Activated CD8-positive, alpha-beta T cell treated with anti-CD3 and anti-CD28 coated beads for 36 hours (primary cell): Measurements from ENCODE around the gene SERAC1. TPM values are rescaled to one million over a fixed set of nuclear protein-coding genes. Genes with fewer than 3 reads are reported as not detected.
"Not testable (repeated sequence)": the region's sequence is repeated elsewhere in the genome, so short reads cannot be mapped to it uniquely, and the experiment has no call there.

Experiments used
- ATAC-seq: fragments of 200-7000 bp; cut with Tn5 transposase; one replicate; pipeline ENCODE4 v1.10.0; 2021; ENCODE audit warnings: mild to moderate bottlenecking, moderate library complexity
- CTCF ChIA-PET: fragments of 350-600 bp; sonication (Branson Sonifier 250); formaldehyde crosslinking; loops from one replicate; lab custom pipeline; 2021; ENCODE audit warnings: antibody characterized with exemption; lab: Charles Lee
- POLR2A ChIA-PET: fragments of 350-600 bp; sonication (Branson Sonifier 250); formaldehyde crosslinking; loops from one replicate; lab custom pipeline; 2021; ENCODE audit warnings: antibody characterized with exemption; lab: Charles Lee
- DNase-seq: peaks from one replicate; pipeline ENCODE4 v3.0.0-alpha.2; 2020
- H3K27ac Mint-ChIP-seq: one replicate; pipeline ENCODE4 v1.8.0; 2021; ENCODE audit warnings: mild to moderate bottlenecking, mixed read lengths
- H3K27me3 Mint-ChIP-seq: one replicate; pipeline ENCODE4 v1.8.0; 2021; ENCODE audit warnings: mixed read lengths
- H3K36me3 Mint-ChIP-seq: one replicate; pipeline ENCODE4 v1.8.0; 2021; ENCODE audit warnings: low read depth, mixed read lengths
- H3K4me1 Mint-ChIP-seq: one replicate; pipeline ENCODE4 v1.8.0; 2021; ENCODE audit warnings: low read depth, mixed read lengths
- H3K4me3 Mint-ChIP-seq: one replicate; pipeline ENCODE4 v1.8.0; 2021; ENCODE audit warnings: mild to moderate bottlenecking, moderate library complexity, mixed read lengths
- H3K9me3 Mint-ChIP-seq: one replicate; pipeline ENCODE4 v1.8.0; 2021; ENCODE audit warnings: mixed read lengths
- intact Hi-C: fragments of 100-400 bp; cut with micrococcal nuclease; formaldehyde crosslinking; loops from one replicate; pipeline ENCODE4 v1.10.0; 2022
- total RNA-seq, 2 experiments: library from RNA; stranded (reverse); gene quantifications; one replicate each; pipeline ENCODE4 v1.2.3, GENCODE V29; 2021
- TF ChIP-seq, protein P1 (sequence below): fragments of 200-600 bp; IDR thresholded peaks from one replicate; pipeline ENCODE4 v1.8.0; 2022; ENCODE audit warnings: antibody characterized with exemption, mild to moderate bottlenecking

Gene SERAC1
- 1 to 10 TPM; 4.2 to 5.4 TPM for total RNA-seq

DNA sequence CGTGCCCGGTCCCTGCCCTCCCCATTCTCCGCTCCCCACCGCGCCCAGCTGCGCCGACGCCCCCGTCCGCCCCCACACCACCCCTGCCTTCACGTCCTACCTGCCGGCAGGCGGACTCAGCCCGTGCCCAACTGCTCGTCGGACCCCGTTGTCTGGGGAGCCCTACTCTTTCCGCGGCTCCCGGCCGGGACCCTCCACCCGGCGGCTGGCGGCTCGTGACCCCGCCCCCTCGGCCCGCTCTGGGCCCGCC lies at the start of gene SERAC1:
Gene SERAC1, minus strand, starts transcription at position 223 of the 250 bp plus-strand sequence. CDS start 9,899 bp downstream, outside the sequence.
- no peak for ATAC-seq
- Mint-ChIP-seq H3K36me3 (peaks cover 15% of the 10 kb centered on the region), H3K27ac (peak within 1 kb of the TSS; percentile 96), H3K9me3 (no peaks in the 10 kb centered on the region), H3K4me1 (peaks cover 25% of the 10 kb centered on the region), H3K27me3 (no peaks in the 10 kb centered on the region), H3K4me3 (peak within 1 kb of the TSS; percentile 89)
- ChIA-PET CTCF (no interaction called here), POLR2A (interaction anchor here (1.1 kb wide), 1 partner anchor 965 kb away, joined by 3 read pairs; no protein-coding TSS in a partner anchor)
- no peak for DNase-seq
- TF ChIP-seq, protein P1, sequence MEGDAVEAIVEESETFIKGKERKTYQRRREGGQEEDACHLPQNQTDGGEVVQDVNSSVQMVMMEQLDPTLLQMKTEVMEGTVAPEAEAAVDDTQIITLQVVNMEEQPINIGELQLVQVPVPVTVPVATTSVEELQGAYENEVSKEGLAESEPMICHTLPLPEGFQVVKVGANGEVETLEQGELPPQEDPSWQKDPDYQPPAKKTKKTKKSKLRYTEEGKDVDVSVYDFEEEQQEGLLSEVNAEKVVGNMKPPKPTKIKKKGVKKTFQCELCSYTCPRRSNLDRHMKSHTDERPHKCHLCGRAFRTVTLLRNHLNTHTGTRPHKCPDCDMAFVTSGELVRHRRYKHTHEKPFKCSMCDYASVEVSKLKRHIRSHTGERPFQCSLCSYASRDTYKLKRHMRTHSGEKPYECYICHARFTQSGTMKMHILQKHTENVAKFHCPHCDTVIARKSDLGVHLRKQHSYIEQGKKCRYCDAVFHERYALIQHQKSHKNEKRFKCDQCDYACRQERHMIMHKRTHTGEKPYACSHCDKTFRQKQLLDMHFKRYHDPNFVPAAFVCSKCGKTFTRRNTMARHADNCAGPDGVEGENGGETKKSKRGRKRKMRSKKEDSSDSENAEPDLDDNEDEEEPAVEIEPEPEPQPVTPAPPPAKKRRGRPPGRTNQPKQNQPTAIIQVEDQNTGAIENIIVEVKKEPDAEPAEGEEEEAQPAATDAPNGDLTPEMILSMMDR, result no peak
- intact Hi-C loops, result no loop called here

DNA sequence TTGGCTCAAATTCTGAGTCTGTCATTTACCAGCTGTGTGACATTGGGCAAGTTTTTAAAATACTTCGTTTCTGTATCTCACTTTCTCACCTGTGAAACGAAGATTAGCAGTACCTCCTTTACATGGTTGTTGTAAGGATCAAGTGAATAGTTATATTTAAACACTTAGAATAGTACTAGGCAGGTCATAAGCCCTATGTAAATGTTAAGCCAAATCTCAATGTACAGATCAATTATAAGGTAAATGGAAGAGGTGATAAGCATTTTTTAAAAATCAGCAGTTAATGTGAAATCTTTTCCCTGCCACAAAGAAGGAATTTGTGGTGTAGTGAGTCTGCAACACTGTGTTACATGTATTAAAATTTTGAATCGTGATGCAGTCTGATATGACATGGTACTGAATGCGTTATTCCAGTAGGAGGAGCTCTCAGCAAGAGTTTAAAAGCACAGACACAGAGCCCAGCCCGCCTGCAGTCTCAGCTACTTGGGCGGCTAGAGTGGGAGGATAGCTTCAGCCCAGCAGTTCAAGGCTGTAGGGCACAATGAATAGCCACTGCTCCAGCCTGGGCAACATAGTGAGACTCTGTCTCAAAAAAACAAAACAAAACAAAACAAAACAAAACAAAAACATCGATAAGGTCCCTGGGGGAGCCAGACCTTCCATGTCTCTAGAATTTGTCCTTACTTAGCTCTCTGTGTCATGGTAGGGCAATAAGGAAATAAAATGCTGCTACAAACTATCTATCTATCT lies 46.0 kb upstream of the SERAC1 start:
- ATAC-seq, result peak; percentile 98
- Mint-ChIP-seq H3K36me3 (no peaks in the 10 kb centered on the region), H3K27ac (no peak overlapping the region), H3K9me3 (no peaks in the 10 kb centered on the region), H3K27me3 (peaks cover under 1% of the 10 kb centered on the region), H3K4me3 (no peak overlapping the region), H3K4me1 (peaks cover 16% of the 10 kb centered on the region)
- ChIA-PET POLR2A (interaction anchor here (1.6 kb wide), 1 partner anchor 429 kb away, joined by 3 read pairs; no protein-coding TSS in a partner anchor), CTCF (interaction anchor here (0.6 to 5.4 kb wide), 60 partner anchors 8 to 759 kb away, joined by 3 to 49 read pairs (median 4); partner anchors contain the start of gene DYNLT1)
- intact Hi-C loops, result loop anchor here (5.0 to 10.0 kb wide), 2 partner anchors 391 to 473 kb away; no protein-coding TSS in a partner anchor
- peak; percentile 73 for DNase-seq
- TF ChIP-seq, protein P1, result peak; percentile 81

DNA sequence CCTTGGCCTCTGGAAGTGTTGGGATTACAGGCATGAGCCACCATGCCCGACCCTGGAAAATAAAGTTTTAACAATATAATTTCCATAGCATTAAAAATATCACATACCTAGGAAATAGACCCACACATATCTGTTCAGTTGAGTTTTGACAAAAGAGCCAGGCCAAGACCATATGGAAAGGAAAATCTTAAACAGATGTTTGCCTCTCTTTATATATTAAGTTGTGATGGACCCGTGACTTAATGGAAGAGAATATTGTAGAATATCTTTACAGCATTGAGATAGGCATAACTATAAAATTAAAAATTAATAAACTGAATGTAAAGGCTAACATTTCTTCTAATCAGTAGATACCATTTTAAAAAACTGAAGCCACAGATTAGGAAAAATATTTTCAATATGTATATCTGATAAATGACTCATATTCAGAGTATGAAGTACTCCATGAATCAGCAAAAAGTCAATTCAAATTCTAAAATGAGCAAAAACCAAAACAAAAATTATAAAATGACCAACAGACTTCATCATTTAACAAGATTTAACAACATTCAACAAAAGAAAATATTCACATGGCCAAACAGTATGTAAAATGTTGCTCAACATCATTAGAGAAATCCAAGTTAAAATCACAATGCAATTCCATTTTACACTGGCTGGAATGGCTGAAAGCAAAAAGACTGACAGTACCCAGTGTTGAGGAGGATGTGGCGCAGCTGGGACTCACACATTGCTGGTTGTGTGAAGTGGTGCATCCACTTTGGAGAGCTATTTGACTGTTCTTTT lies 43.4 kb upstream of the SERAC1 start:
- DNase-seq (peak; percentile 59), ATAC-seq (no peak)
- Mint-ChIP-seq H3K9me3 (no peaks in the 10 kb centered on the region), H3K27me3 (peaks cover 5% of the 10 kb centered on the region), H3K36me3 (no peaks in the 10 kb centered on the region), H3K4me3 (no peak overlapping the region), H3K27ac (peak overlapping the region; percentile 53), H3K4me1 (peaks cover 38% of the 10 kb centered on the region)
- POLR2A ChIA-PET, result interaction anchor here (0.6 to 1.0 kb wide), 2 partner anchors 20 to 70 kb away, joined by 3 to 4 read pairs; no protein-coding TSS in a partner anchor
- TF ChIP-seq, protein P1, result no peak
- CTCF ChIA-PET, result interaction anchor here (0.7 to 5.4 kb wide), 5 partner anchors 9 to 392 kb away, joined by 3 to 49 read pairs (median 3); no protein-coding TSS in a partner anchor
- intact Hi-C loops, result loop anchor here (5.0 to 10.0 kb wide), 2 partner anchors 393 to 476 kb away; no protein-coding TSS in a partner anchor

DNA sequence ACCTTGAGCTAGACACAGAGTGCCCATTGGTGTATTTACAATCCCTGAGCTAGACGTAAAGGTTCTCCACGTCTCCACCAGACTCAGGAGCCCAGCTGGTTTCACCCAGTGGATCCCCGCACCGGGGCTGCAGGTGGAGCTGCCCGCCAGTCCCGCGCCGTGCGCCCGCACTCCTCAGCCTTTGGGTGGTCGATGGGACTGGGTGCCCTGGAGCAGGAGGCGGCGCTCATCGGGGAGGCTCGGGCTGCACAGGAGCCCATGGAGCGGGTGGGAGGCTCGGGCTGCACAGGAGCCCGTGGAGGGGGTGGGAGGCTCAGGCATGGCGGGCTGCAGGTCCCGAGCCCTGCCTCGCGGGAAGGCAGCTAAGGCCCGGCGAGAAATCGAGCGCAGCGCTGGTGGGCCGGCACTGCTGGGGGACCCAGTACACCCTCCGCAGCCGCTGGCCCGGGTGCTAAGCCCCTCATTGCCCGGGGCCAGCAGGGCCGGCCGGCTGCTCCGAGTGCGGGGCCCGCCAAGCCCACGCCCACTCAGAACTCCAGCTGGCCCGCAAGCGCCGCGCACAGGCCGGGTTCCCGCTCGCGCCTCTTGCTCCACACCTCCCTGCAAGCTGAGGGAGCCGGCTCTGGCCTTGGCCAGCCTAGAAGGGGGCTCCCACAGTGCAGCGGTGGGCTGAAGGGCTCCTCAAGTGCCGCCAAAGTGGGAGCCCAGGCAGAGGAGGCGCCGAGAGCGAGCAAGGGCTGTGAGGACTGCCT lies 41.7 kb upstream of the SERAC1 start:
- POLR2A ChIA-PET, H3K9me3 Mint-ChIP-seq, H3K27me3 Mint-ChIP-seq, H3K27ac Mint-ChIP-seq, DNase-seq, H3K4me3 Mint-ChIP-seq, ATAC-seq, H3K36me3 Mint-ChIP-seq: not testable (repeated sequence)
- peaks cover 38% of the 10 kb centered on the region for H3K4me1 Mint-ChIP-seq
- CTCF ChIA-PET, result interaction anchor here (2.2 to 6.5 kb wide), 2 partner anchors 11 to 481 kb away, joined by 9 to 33 read pairs; no protein-coding TSS in a partner anchor
- intact Hi-C loops, result loop anchor here (5.0 to 10.0 kb wide), 2 partner anchors 395 to 478 kb away; no protein-coding TSS in a partner anchor

DNA sequence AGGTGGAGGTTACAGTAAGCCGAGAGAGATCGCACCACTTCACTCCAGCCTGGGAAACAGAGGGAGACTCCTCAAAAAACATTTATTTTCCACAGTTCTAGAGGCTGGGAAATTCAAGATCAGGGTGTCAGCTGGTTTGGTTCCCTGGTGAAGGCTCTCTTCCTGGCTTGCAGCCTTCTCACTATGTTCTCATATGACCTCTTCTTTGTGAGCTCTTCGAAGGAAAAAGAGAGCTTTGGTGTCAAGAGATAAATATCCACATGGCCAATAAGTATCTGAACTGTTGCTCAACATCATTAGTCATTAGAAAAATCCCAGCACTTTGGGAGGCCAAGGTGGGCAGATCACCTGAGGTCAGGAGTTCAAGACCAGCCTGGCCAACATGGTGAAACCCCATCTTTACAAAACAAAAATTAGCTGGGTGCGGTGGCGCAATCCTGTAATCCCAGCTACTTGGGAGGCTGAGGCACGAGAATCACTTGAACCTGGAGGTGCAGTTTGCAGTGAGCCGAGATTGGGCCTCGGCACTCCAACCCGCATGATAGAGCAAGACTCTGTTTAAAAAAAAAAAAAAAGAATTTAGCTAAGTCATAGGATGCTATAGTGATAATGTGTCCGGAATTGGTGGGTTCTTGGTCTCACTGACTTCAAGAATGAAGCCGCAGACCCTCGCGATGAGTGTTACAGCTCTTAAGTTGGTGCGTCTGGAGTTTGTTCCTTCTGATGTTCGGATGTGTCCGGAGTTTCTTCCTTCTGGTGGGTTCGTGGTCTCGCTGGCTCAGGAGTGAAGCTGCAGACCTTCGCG lies 40.4 kb upstream of the SERAC1 start:
- ATAC-seq, H3K36me3 Mint-ChIP-seq, intact Hi-C loops, H3K9me3 Mint-ChIP-seq, DNase-seq, H3K27me3 Mint-ChIP-seq: not testable (repeated sequence)
- H3K4me3 Mint-ChIP-seq, result peak overlapping the region; percentile 24
- ChIA-PET CTCF (interaction anchor here (1.1 to 6.5 kb wide), 6 partner anchors 13 to 482 kb away, joined by 3 to 33 read pairs (median 4); no protein-coding TSS in a partner anchor), POLR2A (interaction anchor here (0.9 to 1.7 kb wide), 4 partner anchors 14 to 436 kb away, joined by 3 to 5 read pairs (median 4); partner anchors contain the start of gene DYNLT1)
- peak overlapping the region; percentile 81 for H3K27ac Mint-ChIP-seq
- peaks cover 33% of the 10 kb centered on the region for H3K4me1 Mint-ChIP-seq
